Measurements from ENCODE around the gene LETM1. TPM values are rescaled to one million over a fixed set of nuclear protein-coding genes. Genes with fewer than 3 reads are reported as not detected.

Gene LETM1
- total RNA-seq, 2 donors from 2014 or later: 32.1 to 34.5 TPM

DNA sequence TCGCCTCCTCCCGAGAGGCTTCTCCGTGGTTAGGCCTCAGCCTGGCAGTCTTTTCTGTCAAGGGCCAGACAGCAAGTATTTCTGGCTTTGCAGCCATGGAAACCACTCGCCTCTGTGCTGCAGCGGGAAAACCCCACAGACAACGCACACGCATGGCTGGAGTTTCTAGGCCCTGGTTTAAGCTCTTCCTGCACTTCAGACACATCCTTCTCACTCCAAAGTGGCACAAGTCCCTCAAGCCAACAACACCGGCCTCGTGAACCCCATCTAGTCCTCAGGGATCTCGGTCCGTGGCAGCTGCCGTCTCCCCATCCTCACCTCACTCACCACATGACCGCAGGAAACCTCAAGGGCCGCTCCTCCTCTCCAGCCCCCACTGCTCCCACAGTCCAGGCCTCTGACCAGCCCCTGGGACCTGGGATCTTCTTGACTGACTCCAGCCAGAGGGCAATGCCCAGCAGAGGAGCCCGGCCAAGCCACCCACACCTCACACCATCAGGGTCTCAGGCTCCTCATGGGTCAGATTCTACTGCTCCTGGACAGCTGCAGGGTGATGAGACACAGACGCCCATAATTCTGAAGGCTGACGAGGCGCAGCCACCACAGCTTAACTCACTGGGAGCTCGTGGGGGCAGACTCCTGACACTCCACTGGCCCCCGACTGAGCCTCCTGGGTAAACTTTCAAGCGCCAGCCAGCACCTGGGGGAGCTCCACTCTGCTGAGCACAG lies 21.7 kb downstream of the LETM1 start:
- Histone ChIP-seq H3K9me3 (no peaks in the 10 kb centered on the region), H3K27ac (no peak overlapping the region), H3K27me3 (no peaks in the 10 kb centered on the region), H3K4me3 (no peak overlapping the region), H3K4me1 (no peaks in the 10 kb centered on the region), H3K36me3 (peaks cover 87% of the 10 kb centered on the region)
- no peak for DNase-seq (ENCODE audit: low spot score)
- TF ChIP-seq, protein P1, sequence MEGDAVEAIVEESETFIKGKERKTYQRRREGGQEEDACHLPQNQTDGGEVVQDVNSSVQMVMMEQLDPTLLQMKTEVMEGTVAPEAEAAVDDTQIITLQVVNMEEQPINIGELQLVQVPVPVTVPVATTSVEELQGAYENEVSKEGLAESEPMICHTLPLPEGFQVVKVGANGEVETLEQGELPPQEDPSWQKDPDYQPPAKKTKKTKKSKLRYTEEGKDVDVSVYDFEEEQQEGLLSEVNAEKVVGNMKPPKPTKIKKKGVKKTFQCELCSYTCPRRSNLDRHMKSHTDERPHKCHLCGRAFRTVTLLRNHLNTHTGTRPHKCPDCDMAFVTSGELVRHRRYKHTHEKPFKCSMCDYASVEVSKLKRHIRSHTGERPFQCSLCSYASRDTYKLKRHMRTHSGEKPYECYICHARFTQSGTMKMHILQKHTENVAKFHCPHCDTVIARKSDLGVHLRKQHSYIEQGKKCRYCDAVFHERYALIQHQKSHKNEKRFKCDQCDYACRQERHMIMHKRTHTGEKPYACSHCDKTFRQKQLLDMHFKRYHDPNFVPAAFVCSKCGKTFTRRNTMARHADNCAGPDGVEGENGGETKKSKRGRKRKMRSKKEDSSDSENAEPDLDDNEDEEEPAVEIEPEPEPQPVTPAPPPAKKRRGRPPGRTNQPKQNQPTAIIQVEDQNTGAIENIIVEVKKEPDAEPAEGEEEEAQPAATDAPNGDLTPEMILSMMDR (IDR thresholded peaks at IDR 0.05): no peak

DNA sequence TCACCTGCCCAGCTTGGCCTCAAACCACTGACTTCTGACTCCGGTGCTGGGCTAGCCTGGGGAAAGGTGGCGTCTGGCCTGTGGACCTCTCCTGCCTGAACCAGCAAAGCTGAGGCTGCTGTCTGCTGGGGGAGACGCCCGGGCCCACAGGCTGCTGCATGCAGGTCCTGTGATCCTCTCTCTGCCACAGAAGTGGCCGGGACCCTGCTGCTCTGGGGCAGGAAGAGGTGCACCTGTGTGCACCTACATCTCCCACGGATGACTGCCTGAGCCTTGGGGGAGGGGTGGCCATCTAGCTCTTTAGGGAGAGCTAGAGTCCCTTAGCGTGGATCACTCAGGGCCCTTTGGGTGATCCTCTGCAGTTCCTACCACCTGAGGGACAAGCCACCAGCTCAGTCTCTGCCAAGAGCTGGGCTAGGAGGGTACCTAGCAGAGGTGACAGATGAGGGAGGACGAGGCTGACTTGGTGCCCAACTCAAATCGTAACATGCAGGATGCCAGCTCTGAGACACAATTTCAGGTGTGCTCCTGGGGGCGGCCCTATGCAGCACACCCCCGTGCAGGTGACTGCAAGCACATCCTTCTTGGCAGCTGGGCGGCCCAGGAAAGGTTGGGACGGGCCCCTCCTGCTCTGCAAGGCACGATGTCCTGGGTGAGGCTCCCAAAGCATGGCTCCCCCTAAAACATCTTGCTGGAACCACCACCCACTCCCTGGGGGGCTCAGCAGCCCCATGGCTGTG lies 22.5 kb downstream of the LETM1 start:
- peaks cover 79% of the 10 kb centered on the region for H3K36me3 ChIP-seq
- TF ChIP-seq, protein P1 (IDR thresholded peaks at IDR 0.05): no peak
- H3K4me3 ChIP-seq: no peak overlapping the region
- H3K27me3 ChIP-seq: no peaks in the 10 kb centered on the region
- H3K27ac ChIP-seq: no peak overlapping the region
- no peaks in the 10 kb centered on the region for H3K9me3 ChIP-seq
- no peaks in the 10 kb centered on the region for H3K4me1 ChIP-seq
- no peak for DNase-seq (ENCODE audit: low spot score)

DNA sequence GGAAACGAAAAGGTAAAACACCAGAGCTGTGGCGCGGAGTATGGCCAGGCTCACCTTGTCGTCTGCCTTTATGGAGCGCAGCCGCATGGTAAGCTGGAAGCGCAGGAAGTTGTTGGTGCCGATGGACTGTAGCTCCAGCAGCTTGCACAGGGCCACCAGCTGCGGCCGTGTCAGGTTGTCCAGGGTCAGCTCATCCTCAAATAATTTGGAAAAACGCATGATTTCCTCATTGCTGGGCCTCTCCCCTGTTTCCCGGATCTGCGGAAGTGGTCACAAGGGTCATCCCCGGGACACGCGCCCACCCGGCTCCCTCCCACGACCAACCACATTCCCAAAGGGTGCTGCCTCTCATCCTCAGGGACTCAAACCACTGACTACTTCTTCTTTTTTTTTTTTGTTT lies 23.3 kb downstream of the LETM1 start:
- TF ChIP-seq, protein P1 (IDR thresholded peaks at IDR 0.05): no peak
- no peak overlapping the region for H3K27ac ChIP-seq
- H3K4me3 ChIP-seq: no peak overlapping the region
- no peaks in the 10 kb centered on the region for H3K9me3 ChIP-seq
- H3K36me3 ChIP-seq: peaks cover 71% of the 10 kb centered on the region
- DNase-seq (ENCODE audit: low spot score): no peak
- H3K27me3 ChIP-seq: no peaks in the 10 kb centered on the region
- no peaks in the 10 kb centered on the region for H3K4me1 ChIP-seq

DNA sequence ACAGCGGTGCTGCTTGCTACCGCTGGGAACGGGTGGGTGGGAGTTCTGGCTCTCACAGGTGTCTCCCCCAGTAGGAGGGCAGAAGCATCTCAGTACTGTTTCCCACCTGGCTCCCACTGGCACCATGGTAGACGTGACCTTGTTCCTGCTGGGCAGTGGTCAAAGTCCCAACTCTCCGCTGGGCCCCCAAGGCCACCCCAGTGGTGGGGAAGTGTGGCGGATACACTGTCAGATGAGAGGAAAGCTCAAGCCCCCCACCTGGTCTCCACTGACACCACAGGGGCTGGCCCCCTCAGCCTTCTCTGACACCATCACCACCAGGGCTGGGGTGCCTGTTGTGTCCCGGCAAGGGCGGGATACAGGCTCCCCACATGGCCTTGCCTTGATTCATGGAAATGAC lies 24.6 kb downstream of the LETM1 start:
- TF ChIP-seq, protein P1 (IDR thresholded peaks at IDR 0.05): no peak
- no peaks in the 10 kb centered on the region for H3K9me3 ChIP-seq
- no peaks in the 10 kb centered on the region for H3K27me3 ChIP-seq
- DNase-seq (ENCODE audit: low spot score): no peak
- H3K4me3 ChIP-seq: no peak overlapping the region
- H3K36me3 ChIP-seq: peaks cover 69% of the 10 kb centered on the region
- no peaks in the 10 kb centered on the region for H3K4me1 ChIP-seq
- H3K27ac ChIP-seq: no peak overlapping the region

DNA sequence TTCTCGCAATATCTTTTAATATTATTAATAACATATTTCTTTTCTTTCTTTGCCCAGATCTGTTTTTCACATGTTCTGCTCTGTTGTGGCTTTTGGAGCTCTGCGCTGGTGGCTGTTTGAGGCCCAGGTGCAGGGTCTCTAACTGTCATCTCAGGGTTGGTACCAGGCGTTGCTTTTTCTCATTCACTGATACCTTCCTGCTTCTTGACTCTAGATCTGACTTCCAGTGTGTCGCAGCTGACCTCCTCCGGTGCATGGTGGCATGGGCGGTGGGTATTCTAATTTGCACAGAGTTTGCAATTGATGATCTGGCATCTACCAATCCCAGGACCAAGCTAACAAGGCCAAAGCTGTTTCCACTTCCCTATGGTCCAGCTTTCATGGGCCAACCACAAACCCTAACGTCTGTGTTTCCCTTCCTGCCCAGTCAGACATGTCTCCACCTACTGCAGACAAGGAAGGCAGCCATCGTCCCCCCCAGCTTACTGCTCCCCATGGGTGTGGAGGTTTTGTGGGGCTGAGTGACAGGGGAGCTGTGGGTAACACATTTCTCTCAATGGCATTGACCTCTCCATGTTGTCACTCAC lies 25.2 kb downstream of the LETM1 start:
- H3K9me3 ChIP-seq: no peaks in the 10 kb centered on the region
- DNase-seq (ENCODE audit: low spot score): no peak
- no peak overlapping the region for H3K4me3 ChIP-seq
- no peaks in the 10 kb centered on the region for H3K27me3 ChIP-seq
- no peaks in the 10 kb centered on the region for H3K4me1 ChIP-seq
- TF ChIP-seq, protein P1 (IDR thresholded peaks at IDR 0.05): no peak
- no peak overlapping the region for H3K27ac ChIP-seq
- peaks cover 64% of the 10 kb centered on the region for H3K36me3 ChIP-seq

Measured in right atrium auricular region (tissue), 2 donors.